ENCODE results near the gene YIPF4.
A peak's percentile ranks its signal among the peaks of the same experiment; 100 is the strongest.
"Not testable (repeated sequence)": the region's sequence is repeated elsewhere in the genome, so short reads cannot be mapped to it uniquely, and the experiment has no call there.

Gene YIPF4

DNA sequence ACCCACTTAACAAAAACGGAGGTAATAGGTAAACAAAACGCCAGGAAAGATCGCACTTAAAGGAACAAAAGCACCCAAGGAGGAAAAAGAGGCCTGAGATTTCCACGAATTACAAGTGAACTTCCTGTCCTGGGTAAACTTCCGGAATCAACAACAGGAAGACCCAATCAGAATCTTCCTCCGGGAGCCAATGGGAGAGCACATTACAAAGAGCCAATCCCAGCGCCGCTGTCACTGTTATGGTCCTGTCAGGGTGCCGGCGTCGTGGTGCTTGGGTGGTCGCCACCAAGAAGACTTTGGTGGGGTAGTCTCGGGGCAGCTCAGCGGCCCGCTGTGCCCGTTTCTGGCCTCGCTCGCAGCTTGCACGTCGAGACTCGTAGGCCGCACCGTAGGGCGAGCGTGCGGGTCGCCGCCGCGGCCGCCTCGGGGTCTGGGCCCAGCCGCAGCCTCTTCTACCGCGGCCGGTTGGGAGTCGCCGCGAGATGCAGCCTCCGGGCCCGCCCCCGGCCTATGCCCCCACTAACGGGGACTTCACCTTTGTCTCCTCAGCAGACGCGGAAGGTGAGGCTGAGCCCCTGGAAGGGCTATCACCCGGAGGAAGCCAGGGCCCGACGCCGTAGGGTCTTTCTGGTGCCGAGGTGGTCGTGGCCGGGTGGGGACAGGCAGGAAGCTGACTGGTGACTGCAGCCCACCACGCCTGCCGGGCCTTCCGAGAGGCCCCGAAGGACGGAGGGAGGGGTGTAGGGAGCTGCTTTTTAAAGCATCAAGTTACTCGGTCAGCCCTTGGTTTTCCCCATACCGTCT is at the start of gene YIPF4:
Gene YIPF4, plus strand, starts transcription at position 231 of the 804 bp plus-strand sequence. Its CDS starts 252 bp downstream, at position 483.
- peak; percentile 75 for DNase-seq (ENCODE audit: low read depth)

DNA sequence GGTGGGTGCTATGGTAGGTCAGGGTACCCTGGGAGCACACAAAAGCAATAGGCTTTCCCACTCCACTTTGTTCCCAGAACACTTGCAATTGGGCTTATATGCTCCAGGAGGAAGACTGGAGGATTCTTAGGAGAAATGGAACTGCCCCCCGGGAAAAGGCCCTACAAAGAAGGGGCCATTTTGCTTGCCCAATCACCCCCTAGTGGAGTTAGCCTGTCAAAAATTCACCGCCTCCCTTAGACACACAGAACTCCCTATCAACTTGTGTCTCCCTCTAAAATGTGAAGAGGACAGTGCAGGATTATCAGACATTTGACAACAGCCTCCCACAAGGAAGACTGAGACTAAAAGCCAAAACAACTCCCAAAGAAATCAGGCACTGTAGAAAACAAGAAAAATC is 49.5 kb upstream of the YIPF4 start:
- DNase-seq (ENCODE audit: low read depth), result no peak

DNA sequence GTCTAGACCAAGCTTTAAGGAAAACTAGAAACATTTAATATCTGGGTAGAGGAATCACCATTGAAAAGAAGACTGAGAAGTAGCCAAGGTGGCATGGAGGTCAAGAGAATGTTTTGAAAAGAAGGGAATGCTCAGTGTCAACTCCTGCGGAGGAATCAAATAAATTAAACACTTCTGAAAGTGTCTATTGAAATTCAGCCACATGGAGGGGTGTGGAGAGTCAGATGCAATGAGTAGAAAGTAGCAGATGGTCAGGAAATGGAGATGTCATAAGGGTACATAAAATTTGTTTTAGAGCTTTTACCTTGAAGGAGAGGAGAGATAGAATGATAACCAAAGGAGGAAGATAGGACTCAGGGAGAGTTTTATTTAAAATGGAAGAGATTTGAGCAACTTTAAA is 48.1 kb upstream of the YIPF4 start:
- no peak for DNase-seq (ENCODE audit: low read depth)

DNA sequence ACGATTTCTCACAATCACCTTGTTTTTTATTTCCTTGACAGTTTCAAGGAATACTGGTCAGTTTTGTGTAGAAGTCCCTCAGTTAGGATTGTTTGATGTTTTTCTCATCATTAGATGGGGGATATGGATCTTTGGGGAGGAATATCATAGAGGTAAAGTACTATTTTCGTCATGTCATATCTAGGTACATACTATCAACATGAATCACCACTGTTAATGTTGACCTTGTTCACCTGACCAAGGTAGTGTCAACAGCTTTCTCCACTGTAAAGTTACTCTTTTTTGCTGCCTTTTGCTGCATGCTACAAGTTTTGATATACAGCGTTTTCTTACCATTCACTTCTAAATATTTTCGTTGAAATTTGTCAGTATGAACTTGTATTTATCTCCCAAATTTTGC is 45.7 kb upstream of the YIPF4 start:
- DNase-seq (ENCODE audit: low read depth), result no peak

DNA sequence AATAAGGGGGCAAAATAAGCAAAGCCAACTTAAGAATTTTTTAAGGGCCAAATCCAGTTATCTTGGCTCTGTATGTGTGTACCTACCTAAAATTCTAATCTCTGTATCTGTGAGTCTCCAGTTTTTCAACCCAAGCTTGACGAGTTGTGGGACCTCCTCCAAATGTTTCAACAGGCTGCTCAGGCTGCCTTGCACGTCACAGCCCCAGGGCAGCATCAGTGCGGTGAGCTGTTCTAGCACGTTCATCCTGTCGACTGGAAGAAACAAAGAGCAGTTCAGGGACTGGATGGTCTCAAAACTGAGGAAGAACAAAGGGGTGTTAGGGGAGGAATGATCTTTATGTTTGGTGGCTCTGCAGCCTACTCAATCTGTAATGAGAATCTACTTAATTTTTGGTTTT is 42.4 kb upstream of the YIPF4 start:
- DNase-seq (ENCODE audit: low read depth), result no peak

DNA sequence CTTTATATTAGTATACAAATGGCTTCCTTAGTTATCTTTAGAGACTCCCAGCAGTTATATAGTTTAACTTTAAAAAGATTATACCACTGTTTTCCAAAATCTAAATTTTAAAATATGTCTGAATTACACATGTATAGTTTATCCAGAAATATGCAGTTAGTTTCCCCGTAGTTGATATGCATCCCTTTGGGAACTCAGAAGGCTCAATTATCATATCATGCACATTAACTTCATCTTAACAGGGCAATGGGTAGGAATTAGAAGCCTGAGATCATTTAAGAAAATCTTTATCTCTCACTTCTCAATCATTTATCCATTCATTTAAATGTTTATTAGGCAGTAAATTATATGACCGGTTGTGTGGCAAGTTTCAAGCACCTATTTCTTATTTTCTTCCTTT is 40.2 kb upstream of the YIPF4 start:
- no peak for DNase-seq (ENCODE audit: low read depth)

DNA sequence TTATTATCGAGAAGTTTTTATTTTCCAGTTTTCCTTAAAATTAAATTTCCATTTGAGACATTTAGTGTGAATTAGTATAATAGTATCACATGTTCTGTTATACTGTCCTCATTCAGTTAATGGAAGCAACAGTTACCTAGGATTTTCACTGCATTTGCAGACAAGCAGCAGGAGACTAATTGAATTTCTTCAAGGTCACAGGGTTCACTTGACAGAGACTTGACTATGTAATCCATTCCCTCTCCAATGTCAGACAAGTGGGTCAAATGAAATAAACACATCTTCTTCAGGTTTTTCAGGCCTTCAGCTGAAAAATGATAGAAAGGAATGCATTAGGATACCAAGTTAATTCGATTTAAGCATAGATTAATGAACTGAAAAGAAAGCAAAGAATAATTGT is 39.7 kb upstream of the YIPF4 start:
- no peak for DNase-seq (ENCODE audit: low read depth)

DNA sequence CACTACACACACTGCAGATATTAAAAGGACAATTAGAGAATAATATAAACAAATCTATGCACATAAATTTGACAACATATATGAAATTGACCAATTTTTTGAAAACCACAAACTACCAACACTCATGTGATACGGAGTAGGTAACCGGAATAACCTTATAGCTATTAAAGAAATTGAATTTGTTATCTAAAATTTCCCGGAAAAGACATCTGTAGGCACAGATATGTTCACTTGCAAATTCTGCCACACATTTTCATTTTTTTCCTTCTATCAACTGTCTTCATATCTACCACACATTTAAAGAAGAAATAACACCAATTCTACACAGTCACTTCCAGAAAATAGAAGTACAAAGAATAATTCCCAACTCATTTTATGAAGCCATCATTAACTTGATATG is 35.4 kb upstream of the YIPF4 start:
- DNase-seq (ENCODE audit: low read depth), result no peak

DNA sequence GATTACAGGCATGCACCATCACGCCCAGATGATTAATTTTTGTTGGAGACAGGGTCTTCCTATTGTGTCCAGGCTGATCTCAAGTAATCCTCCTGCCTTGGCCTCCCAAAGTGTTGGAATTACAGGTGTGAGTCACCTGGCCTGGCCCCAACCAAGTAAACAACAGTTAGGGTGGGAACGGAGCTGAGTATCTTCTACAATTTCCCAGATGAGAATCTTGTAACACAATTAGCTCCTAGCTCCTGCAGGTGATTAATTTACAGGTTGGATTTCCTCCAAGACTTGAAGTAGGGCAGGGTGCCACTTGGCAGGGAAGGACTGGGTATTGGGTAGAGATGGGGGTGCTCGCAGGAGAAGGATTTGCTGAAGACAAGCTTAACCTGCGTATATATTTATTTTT is 30.8 kb upstream of the YIPF4 start:
- DNase-seq (ENCODE audit: low read depth), result no peak

DNA sequence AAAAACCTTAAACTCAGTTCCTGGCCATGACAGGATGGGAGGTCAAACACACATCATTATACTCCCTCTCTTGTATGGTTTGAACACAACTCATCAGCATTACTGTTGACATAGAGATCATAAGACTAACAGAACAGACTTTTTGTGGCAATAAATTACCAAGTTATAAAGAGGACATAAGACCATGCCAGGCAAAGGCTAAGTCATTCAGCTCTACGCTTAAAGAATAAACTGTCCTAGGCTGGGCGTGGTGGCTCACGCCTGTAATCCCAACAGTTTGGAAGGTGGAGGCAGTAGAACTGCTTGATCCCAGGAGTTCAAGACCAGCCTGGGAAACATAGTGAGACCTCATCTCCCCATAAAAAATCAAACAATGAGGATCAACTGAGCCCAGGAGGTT is 29.4 kb upstream of the YIPF4 start:
- DNase-seq (ENCODE audit: low read depth), result no peak

DNA sequence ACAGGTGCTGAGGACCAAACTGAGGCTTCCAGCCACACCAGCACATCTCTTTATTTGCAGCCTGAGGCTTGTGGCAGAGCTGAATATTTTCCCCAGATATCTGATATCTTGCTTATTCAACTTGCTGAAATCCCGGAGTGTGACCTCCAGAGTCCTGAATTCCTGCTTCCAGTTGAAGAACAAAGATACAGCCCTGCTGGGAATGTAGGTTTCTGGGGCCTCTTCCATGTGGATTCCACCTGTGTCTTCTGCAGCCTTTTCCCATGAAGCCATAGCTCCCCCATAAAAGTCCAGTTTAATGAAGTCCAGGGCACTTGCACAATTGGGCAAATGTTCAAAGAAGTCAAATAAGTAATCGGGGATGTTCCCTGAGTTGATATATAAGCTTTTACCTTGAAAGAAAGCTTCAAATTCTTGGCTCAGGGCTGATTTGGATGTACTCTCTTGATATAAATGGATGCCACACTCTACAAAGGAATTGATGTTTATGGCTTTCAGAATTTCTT is 27.9 kb upstream of the YIPF4 start:
- DNase-seq (ENCODE audit: low read depth), result no peak

DNA sequence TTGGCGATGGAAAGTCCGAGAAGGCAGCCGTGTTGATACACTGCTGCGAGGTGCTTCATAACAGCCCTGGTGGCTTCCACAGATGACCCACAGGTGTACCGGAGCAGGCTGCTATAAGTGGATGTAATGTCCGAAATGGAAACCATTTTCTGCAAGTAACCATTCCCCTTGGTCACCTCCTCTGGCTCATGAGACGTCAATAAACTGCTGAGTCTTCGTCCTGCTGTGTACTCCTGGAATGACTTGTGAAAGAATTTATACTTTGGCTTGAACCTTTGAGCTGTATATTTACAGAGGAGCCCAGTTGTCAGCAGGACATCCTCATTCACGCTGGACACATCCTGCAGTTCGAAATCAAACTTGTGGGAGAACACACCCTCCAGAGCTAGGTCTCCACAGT is 27.4 kb upstream of the YIPF4 start:
- no peak for DNase-seq (ENCODE audit: low read depth)

DNA sequence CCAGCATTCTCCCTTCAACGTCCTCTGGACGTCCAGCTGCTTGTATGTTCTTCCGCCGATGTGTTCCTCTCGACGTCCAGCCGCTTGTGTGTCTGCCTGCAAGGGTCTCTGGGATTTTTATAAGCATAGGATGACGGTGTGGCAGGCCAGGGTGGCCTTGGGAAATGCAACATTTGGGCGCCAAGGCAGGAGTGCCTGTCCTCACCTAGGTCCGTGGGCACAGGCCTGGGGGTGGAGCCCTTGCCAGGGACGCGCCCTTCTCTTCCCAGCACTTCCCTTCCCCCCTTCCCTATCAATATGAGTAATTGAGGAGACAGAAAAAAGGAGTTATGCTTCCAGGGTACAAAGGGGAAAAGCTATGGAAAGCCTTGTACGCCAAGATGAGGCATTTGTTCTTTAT is 19.5 kb upstream of the YIPF4 start:
- no peak for DNase-seq (ENCODE audit: low read depth)

DNA sequence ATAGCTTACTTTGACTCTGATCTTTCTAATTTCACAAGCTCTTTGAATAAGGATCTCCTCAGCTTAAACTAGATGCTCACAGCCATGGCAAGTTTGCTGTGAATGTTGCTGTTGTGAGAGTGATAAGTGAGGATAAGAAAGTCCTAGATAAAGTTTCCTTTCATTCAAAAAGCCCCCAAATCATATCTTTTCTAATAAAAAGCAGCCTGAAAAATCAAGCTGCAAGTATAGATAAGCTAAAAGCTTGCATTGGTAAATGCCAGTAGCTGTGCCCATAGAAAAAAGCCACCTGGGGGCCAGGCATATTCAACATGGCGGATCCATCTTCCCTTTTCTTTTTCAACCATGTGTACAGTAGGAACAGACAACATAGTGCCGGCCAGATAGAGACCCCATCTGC is 17.3 kb upstream of the YIPF4 start:
- no peak for DNase-seq (ENCODE audit: low read depth)

DNA sequence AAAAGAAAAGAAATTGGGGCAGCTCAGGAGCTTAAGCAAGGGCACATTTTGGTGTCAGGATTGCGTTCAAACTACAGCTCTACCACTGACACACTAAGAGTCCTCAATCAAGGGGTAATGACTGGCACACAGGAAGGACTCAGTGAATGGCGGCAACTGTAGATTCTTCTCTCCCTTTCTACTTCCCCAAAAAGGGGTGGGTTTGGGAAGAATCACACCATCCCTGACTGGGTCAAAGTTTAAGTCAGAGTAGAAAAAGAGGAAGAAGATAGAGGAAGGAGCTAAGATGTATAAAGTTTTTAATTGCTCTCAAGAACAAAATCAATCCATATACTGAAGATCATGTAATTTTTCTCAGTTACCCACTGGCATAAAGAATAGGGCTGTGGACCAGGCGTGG is 15.6 kb upstream of the YIPF4 start:
- no peak for DNase-seq (ENCODE audit: low read depth)

DNA sequence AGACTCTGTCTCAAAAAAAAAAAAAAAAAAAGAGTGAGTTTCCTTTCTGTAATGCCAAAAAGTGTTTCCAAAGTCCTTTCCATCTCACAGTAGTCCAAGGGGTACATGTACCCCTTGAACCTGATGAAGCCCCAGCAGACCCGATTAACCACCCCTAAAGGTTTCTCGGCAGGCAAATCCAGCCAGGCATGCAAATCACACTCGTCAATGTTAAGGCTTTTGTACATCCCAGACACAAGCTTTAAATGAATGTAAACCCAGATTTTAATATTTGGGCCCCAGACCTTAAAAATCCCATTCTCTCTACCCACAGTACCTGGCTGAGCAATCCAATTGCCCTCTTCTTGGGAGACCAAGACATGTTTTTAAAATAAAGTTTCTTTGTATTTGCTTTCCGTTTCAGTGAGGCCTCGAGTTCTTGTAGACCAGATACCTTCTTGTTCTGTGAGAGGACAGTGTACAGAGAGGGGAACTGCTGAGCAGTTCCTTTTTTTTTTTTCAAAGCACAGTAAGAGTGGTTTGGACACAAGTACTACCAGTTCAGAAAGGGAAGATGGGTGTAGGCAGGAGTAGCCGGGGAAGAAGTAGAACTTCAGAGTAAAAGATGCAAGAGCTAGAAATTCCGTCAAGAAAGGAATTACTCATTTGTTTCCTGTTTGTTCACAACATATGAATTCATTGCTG is 13.1 kb upstream of the YIPF4 start, which contains the start of gene NLRC4:
Gene NLRC4, minus strand, starts transcription at position 465 of the 684 bp plus-strand sequence. CDS start 8,111 bp downstream, outside the sequence.
- DNase-seq (ENCODE audit: low read depth), result no peak

DNA sequence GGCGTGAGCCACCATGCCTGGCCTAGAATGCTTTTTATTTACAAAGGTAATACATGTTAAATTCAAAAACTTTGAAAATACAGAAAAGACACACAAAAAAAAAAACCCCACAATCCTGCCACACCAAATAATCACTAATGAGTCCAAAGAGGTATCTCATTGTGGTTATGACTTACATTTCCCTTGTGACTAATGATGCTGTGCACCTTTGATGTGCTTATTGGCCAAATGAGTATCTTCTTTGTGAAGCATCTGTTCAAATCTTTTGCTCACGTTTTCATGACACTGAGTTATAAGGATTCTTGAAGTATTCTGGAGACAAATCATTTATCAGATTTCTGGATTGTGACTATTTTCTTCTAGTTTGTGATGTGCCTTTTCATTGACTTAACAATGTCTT is 6.6 kb upstream of the YIPF4 start:
- DNase-seq (ENCODE audit: low read depth), result no peak

DNA sequence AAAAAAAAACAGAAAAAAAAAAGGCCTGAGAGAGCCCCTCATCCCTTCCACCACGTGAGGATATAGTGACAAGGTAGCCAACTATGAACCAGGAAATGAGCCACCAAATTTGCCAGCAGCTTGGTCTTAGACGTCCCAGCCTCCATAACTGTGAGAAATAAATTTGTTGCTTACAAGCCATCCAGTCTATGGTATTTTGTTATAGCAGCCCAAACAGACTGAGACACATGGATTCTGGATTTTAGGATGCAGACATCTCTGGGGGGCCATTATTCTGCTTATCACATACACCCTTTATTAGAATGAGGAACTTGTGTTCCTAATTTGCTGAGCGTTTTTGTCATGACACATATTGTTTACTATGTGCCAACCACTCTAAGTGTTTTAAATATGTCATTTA is 5.4 kb upstream of the YIPF4 start:
- DNase-seq (ENCODE audit: low read depth), result no peak

DNA sequence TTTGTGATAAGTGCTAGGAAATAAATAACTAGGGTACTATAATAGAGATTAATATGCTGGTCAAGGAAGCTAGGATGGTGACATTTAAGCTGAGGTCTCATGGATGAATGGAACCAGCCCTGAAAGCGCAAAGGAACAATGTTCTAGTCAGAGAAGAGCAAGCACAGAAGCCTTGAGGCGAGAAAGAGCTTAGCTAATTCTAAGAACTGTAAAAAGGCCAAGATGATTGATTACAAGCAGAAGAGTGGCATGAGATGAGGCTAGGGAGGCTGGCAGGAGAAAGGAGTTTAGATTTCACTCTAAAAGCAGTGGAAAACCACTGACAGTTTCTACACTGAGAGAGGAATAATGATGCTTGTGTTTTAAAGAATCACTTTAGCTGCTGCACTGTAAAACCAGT is 3.4 kb upstream of the YIPF4 start:
- DNase-seq (ENCODE audit: low read depth), result no peak

DNA sequence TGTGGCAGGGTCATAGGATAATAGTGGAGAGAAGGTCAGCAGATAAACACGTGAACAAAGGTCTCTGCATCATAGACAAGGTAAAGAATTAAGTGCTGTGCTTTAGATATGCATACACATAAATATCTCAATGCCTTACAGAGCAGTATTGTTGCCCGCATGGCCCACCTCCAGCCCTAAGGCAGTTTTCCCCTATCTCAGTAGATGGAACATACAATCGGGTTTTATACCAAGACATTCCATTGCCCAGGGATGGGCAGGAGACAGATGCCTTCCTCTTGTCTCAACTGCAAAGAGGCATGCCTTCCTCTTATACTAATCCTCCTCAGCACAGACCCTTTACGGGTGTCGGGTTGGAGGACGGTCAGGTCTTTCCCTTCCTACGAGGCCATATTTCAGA is 1.9 kb upstream of the YIPF4 start:
- not testable (repeated sequence) for DNase-seq (ENCODE audit: low read depth)

DNA sequence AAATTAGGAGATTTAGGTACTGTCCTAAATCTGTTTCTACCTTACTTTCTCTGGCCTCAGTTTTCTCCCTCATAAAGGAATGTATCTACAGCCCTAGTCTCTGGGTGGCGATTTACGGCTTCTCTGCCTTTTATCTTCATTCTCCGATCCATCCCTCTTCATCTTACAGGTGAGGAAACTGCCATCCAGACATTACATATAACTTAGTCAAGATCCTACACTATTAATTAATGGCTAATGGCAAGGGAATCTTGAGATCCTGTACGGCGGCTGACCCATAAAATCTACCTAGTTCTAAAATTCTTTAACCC is 386 bp upstream of the YIPF4 start:
- no peak for DNase-seq (ENCODE audit: low read depth)

DNA sequence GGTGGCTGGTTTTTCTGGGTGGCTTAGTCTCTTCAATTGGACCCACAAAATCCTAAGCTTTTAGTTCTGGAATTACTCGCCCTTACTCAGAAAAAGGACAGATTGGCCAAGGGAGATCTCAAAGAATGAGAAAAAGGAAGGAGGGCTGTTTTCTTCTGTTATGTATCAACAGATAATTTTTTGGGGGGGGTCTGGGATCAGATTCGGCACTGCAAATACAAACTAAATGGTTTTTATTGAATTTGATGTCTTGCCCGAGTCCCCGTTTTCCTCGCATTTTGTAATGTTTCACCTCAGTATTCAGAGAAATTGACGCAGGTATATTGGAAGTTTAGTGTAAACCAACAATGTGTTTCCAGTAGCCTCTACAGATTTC is 762 bp downstream of the YIPF4 start:
- no peak for DNase-seq (ENCODE audit: low read depth)

DNA sequence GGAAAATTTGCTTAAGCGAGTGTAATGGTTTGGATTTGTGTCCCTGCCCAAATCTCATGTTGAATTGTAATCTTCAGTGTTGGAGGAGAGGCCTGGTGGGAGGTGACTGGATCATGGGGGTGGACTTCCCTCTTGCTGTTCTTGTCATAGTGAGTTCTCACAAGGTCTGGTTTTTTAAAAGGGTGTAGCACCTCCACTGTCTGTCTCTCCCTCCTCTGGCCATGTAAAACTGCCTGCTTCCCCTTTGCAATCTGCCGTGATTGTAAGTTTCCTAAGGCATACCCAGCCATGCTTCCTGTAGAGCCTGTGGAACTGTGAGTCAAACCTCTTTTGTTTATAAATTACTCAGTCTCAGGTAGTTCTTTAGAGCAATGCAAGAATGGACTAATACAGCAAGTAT is 6.6 kb downstream of the YIPF4 start:
- DNase-seq (ENCODE audit: low read depth), result no peak

All from stimulated activated CD4-positive, alpha-beta T cell treated with anti-CD3 and anti-CD28 coated beads, Interleukin-2, amount 100 ng/mL, for 4 hours (primary cell).